Lung (tissue), 12 donors: ENCODE data around the gene ADGRF1. TPM values are rescaled to one million over a fixed set of nuclear protein-coding genes. Genes with fewer than 3 reads are reported as not detected.

Source experiments
- ATAC-seq: fragments of 200-7000 bp; cut with Tn5 transposase; one replicate; pipeline ENCODE4 v1.9.1; 2020; ENCODE audit warnings: moderate number of reproducible peaks; ENCODE audit not compliant: insufficient read depth, low FRiP score
- DNase-seq, 3 donors: peaks; one replicate each; pipeline ENCODE4 v3.0.0-alpha.2; 2013 to 2017
- H3K27ac ChIP-seq, 2 donors: one replicate each; pipeline ENCODE4 v1.5.1; 2013; ENCODE audit warnings: mild to moderate bottlenecking in 2 of 2, moderate library complexity in 2 of 2, control low read depth in 1 of 2, inconsistent platforms in 1 of 2, low read depth in 1 of 2, low read length in 1 of 2
- H3K27me3 ChIP-seq, 3 donors: one replicate each; pipeline ENCODE4 v1.5.1; 2013; ENCODE audit warnings: low read length in 2 of 3; ENCODE audit not compliant: control insufficient read depth in 3 of 3, insufficient read depth in 3 of 3
- H3K36me3 ChIP-seq, 4 donors: one replicate each; pipeline ENCODE4 v1.5.1; 2013; ENCODE audit warnings: low read length in 4 of 4, mild to moderate bottlenecking in 1 of 4, moderate library complexity in 1 of 4; ENCODE audit not compliant: control insufficient read depth in 4 of 4, insufficient read depth in 4 of 4
- H3K4me1 ChIP-seq, 5 donors: one replicate each; pipeline ENCODE4 v1.5.1; 2013; ENCODE audit warnings: low read length in 5 of 5, mild to moderate bottlenecking in 2 of 5, moderate library complexity in 1 of 5; ENCODE audit not compliant: control insufficient read depth in 5 of 5, insufficient read depth in 5 of 5
- H3K4me3 ChIP-seq: one replicate; pipeline ENCODE4 v1.5.1; 2013; ENCODE audit warnings: mild to moderate bottlenecking, control low read depth, moderate library complexity
- H3K9ac ChIP-seq, 2 donors: one replicate each; pipeline ENCODE4 v1.5.1; 2013; ENCODE audit warnings: low read length in 2 of 2, control low read depth in 1 of 2; ENCODE audit not compliant: insufficient read depth in 1 of 2
- H3K9me3 ChIP-seq, 4 donors: one replicate each; pipeline ENCODE4 v1.5.1; 2013; ENCODE audit warnings: low read length in 3 of 4, mild to moderate bottlenecking in 1 of 4, moderate library complexity in 1 of 4; ENCODE audit not compliant: control insufficient read depth in 4 of 4, insufficient read depth in 3 of 4
- WGBS, 2 donors: extraction: QIAGEN DNeasy Blood & Tissue Kit; methylation state at CpG; one replicate each; pipeline ENCODE4 v1.1.7; 2013; 5-methylcytosine and 5-hydroxymethylcytosine counted together
- polyA plus RNA-seq, 2 donors: library from polyadenylated mRNA; stranded (reverse); fragments of 200-250 nt; gene quantifications; one replicate each; pipeline ENCODE4 v1.2.1, GENCODE V29; 2013
- total RNA-seq, 2 donors: library from RNA; depleted of rRNA in 1 of 2; stranded (reverse); fragments of >200 nt in 1 of 2; gene quantifications; one replicate each; pipeline ENCODE4 v1.2.1, GENCODE V29; 2014 to 2021
- TF ChIP-seq, protein P1 (sequence below): IDR thresholded peaks from 2 replicates; pipeline ENCODE4 v1.5.1; 2012; ENCODE audit warnings: mild to moderate bottlenecking; ENCODE audit errors: control extremely low read depth, extremely low read depth
- donor health status: control.
- donor health status: control.
- donor health status: Bipolar disorder and iron deficiency.
- donor health status: healthy.
- donor health status: DM: yes; HTN: yes; CAD: no.

Gene ADGRF1
- total and polyA plus RNA-seq, 4 donors, result 4.0 to 23.3 (median 12.6) TPM

DNA sequence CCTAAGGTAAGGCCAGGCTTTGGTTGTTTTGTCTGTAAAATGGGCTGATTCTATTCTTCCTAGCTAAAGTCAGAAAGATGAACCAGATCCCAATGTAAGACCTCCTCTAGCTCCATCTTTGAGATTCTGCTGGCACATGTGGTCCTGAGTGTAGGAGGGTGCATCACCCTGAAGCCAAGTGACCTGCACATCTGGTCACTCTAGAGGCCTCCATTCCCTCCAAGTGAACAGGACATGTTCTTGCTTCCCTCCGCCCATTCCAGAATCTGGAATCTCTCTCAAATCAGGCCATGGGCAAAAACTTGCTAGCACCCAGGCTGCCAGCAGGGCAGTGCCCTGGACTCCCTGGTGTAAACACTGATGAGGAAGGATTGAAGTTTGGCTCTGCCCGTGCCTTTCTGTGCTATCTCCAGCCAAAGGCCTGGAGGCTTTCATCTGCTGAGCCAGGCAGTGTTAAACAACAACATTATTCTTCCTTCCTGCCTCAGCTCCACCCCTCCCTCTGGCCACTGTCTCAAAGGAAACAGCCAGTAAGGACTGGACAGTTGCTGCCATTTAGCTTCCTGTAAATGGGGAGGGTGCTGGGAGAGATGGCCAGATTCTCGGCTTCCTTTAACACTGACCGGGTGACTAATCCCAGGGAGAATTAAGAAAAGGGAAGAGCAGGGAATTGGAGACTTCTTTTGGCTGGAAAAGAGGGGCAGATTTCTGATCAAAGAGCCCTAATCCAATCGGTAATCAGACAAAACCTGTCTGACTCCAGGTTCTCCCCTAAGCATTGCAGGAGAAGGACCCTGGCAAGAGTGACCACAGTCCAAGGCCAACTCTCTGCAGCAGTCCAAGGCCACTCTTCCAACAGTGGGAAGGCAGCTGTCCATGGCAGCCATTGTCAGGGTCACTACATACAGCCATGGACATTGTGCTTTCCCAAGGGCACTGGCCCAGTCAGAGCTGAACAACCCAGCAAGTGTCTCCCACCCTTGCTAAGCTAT, 19.5 kb upstream of the ADGRF1 start:
- TF ChIP-seq, protein P1, sequence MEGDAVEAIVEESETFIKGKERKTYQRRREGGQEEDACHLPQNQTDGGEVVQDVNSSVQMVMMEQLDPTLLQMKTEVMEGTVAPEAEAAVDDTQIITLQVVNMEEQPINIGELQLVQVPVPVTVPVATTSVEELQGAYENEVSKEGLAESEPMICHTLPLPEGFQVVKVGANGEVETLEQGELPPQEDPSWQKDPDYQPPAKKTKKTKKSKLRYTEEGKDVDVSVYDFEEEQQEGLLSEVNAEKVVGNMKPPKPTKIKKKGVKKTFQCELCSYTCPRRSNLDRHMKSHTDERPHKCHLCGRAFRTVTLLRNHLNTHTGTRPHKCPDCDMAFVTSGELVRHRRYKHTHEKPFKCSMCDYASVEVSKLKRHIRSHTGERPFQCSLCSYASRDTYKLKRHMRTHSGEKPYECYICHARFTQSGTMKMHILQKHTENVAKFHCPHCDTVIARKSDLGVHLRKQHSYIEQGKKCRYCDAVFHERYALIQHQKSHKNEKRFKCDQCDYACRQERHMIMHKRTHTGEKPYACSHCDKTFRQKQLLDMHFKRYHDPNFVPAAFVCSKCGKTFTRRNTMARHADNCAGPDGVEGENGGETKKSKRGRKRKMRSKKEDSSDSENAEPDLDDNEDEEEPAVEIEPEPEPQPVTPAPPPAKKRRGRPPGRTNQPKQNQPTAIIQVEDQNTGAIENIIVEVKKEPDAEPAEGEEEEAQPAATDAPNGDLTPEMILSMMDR, result no peak
- H3K4me3 ChIP-seq, result no peak overlapping the region
- peak overlapping the region in 1 of 2 donors; percentile 64 for H3K27ac ChIP-seq
- H3K27me3 ChIP-seq, result no peaks in the 10 kb centered on the region
- no peak overlapping the region for H3K9ac ChIP-seq
- no peaks in the 10 kb centered on the region for H3K36me3 ChIP-seq
- 59 to 69% methylated on average over 5 of the region's 5 CpGs for WGBS, 2 donors
- DNase-seq, result peak in 1 of 3 donors; percentile 51
- ATAC-seq, result peak; percentile 48
- peaks cover 0 to 2% (median 1%) of the 10 kb centered on the region in 4 donors for H3K9me3 ChIP-seq
- H3K4me1 ChIP-seq, result peaks cover 0 to 10% (median 0%) of the 10 kb centered on the region in 5 donors

DNA sequence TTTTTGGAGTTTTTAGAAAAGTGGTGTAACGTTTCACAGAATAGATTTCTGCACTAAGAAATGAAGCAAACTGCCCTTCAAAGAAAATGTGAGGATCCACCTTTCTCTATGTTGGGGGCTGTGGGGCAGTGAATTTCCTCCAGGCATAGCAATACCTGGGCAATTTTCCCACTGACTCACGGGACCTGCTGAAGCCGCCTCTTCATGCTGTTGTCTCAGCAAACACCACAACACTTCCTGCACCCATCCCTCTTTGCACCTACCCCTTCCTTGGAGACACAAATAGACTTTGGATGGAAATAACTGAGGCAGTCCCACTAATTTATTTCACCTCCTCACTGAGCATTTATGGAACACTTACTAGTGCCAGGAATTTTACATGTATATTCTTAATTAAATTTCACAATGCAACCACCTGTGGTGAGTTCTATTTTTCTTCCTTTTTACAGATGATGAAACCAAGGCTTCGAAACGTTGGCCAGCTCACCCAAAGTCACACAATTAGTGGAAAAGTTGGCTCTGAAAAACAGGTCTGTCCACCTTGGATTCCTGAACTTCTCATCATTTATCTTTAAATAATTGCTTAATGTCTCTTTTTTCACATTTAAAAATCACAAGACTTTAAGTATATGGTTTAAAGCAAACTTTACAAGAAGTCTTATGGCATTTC, 17.2 kb upstream of the ADGRF1 start:
- DNase-seq (no peak), ATAC-seq (no peak)
- Histone ChIP-seq H3K9me3 (peaks cover 0 to 2% (median under 1%) of the 10 kb centered on the region in 4 donors), H3K4me3 (no peak overlapping the region), H3K9ac (no peak overlapping the region), H3K4me1 (peaks cover 0 to 10% (median 0%) of the 10 kb centered on the region in 5 donors), H3K27me3 (no peaks in the 10 kb centered on the region), H3K27ac (no peak overlapping the region), H3K36me3 (no peaks in the 10 kb centered on the region)
- TF ChIP-seq, protein P1, result no peak
- WGBS, 2 donors, result 57 to 60% methylated on average over 5 of the region's 5 CpGs

DNA sequence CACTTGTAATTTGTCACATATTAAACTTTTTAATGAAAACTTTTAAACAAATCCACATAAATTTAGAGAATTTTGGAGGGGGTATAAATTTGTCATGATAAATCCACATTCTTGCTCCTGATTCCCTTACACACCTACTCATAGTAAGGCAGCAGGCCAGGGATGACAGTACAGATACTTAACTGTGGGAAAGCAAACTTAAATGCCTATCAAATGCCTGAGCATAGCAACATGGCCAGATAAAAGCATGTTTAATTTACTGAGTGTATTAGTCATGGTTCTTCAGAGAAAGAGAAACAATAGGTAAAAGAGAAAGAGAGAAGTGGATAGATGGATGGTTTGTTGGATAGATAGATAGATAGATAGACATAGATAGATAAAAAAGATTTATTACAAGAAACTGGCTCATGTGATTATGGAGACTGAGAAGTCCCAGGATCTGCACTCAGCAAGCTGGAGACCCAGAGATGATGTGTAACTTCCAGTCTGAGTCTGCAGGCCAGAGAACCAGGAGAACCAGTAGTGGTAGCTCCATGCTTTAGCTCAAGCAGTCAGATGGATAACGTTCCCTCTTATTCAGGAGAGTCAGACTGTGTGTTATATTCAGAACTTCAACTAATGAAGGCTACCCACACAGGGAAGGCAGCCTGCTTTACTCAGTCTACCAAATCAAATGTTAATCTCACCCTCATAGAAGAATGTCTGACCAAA, 15.9 kb upstream of the ADGRF1 start:
- Histone ChIP-seq H3K9me3 (peaks cover 0 to under 1% (median under 1%) of the 10 kb centered on the region in 4 donors), H3K27me3 (no peaks in the 10 kb centered on the region), H3K4me3 (no peak overlapping the region), H3K36me3 (no peaks in the 10 kb centered on the region), H3K9ac (no peak overlapping the region), H3K4me1 (peaks cover 0 to 10% (median 0%) of the 10 kb centered on the region in 5 donors), H3K27ac (no peak overlapping the region)
- 91% methylated on average over 1 of the region's 1 CpG for WGBS, 2 donors
- DNase-seq, result no peak
- no peak for ATAC-seq
- TF ChIP-seq, protein P1, result no peak
